ENCODE measurements around the gene HECW1. TPM values are rescaled to one million over a fixed set of nuclear protein-coding genes. Genes with fewer than 3 reads are reported as not detected.
"Not testable (repeated sequence)": the region's sequence is repeated elsewhere in the genome, so short reads cannot be mapped to it uniquely, and the experiment has no call there.

HECW1 gene
- polyA plus RNA-seq, 1 donor (not counting 4 experiments of a cell fraction or from before 2014, with no cell fraction given): not detected

DNA sequence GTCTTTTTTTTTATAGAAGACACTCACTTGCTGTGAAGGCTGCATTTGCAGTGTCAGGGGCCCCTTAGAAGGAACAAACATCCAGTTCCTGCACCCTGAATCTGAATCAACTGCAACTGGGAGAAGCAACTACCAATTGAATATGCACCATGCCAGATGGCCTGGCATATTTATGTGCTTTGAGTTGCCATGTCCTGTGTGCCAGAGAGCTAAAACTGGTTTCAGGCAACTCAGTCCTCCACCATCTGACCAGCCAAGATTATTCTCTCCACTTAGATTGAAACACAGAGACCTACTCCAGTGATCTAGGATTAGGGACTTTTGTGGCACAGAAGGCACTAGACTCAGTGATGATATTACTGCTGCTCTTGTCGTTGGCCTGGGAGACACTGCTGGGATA lies 225.4 kb downstream of the HECW1 start:
- TF ChIP-seq, protein P1, sequence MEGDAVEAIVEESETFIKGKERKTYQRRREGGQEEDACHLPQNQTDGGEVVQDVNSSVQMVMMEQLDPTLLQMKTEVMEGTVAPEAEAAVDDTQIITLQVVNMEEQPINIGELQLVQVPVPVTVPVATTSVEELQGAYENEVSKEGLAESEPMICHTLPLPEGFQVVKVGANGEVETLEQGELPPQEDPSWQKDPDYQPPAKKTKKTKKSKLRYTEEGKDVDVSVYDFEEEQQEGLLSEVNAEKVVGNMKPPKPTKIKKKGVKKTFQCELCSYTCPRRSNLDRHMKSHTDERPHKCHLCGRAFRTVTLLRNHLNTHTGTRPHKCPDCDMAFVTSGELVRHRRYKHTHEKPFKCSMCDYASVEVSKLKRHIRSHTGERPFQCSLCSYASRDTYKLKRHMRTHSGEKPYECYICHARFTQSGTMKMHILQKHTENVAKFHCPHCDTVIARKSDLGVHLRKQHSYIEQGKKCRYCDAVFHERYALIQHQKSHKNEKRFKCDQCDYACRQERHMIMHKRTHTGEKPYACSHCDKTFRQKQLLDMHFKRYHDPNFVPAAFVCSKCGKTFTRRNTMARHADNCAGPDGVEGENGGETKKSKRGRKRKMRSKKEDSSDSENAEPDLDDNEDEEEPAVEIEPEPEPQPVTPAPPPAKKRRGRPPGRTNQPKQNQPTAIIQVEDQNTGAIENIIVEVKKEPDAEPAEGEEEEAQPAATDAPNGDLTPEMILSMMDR (optimal IDR thresholded peaks at IDR 0.05 in 1 of 3, IDR thresholded peaks at IDR 0.05 in 1 of 3, conservative IDR thresholded peaks at IDR 0.05 in 1 of 3; ENCODE audit: extremely low read depth in 1 of 3, insufficient read depth in 2 of 3, low read length in 3 of 3): no peak
- no peak for TF ChIP-seq EZH2 (IDR thresholded peaks at IDR 0.05; ENCODE audit: low read length)
- H3K79me2 ChIP-seq (ENCODE audit: control insufficient read depth, insufficient read depth, low read length): no peaks in the 10 kb centered on the region
- H3K4me3 ChIP-seq (ENCODE audit: control insufficient read depth in 2 of 3, extremely low read depth in 1 of 3, insufficient read depth in 2 of 3, low read depth in 1 of 3, low read length in 3 of 3): no peak overlapping the region
- no peaks in the 10 kb centered on the region for H3K36me3 ChIP-seq (ENCODE audit: control insufficient read depth in 2 of 2, extremely low read depth in 1 of 2, insufficient read depth in 2 of 2, low read length in 2 of 2)
- H3K4me2 ChIP-seq (ENCODE audit: control insufficient read depth, extremely low read depth, insufficient read depth, low read depth, low read length): no peak overlapping the region
- FAIRE-seq (no peak), DNase-seq (ENCODE audit: low read depth, low spot score) (no peak)
- dilution Hi-C loops (cut with MboI; ENCODE audit: extremely low pct_ligation_motif_present, low sequenced_read_pairs): no loop called here
- H3K9me1 ChIP-seq (ENCODE audit: control insufficient read depth, extremely low read depth, insufficient read depth, low read length): no peaks in the 10 kb centered on the region
- peaks cover 12% of the 10 kb centered on the region for H3K27me3 ChIP-seq (ENCODE audit: control insufficient read depth, extremely low read depth, insufficient read depth, low read length)
- no peak overlapping the region for H3K27ac ChIP-seq (ENCODE audit: control insufficient read depth, insufficient read depth, low read length)
- no peak overlapping the region for H2AFZ ChIP-seq (ENCODE audit: control insufficient read depth, low read length)
- H3K4me1 ChIP-seq (ENCODE audit: control insufficient read depth, extremely low read depth, insufficient read depth, low read length): no peaks in the 10 kb centered on the region
- no peaks in the 10 kb centered on the region for H4K20me1 ChIP-seq (ENCODE audit: control insufficient read depth, extremely low read depth, insufficient read depth, low read length)
- no peak overlapping the region for H3K9ac ChIP-seq (ENCODE audit: control insufficient read depth, extremely low read depth, insufficient read depth, low read length)
- H3K9me3 ChIP-seq (ENCODE audit: control insufficient read depth, low read depth, low read length): no peaks in the 10 kb centered on the region

DNA sequence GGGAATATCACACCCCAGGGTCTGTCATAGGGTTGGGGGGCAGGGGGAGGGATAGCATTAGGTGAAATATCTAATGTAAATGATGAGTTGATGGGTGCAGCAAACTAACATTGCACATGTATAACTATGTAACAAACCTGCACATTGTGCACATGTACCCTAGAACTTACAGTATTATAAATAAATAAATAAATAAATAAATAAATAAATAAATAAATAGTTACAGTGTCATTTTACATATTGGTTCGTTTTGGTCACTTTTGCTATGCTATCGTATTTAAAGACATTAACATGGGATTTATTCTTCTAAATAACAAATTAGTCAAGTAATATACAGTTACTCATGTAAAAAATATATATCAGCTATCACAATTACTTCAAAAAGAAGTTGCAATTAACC lies 228.7 kb downstream of the HECW1 start:
- TF ChIP-seq EZH2 (IDR thresholded peaks at IDR 0.05; ENCODE audit: low read length): no peak
- TF ChIP-seq, protein P1 (optimal IDR thresholded peaks at IDR 0.05 in 1 of 3, IDR thresholded peaks at IDR 0.05 in 1 of 3, conservative IDR thresholded peaks at IDR 0.05 in 1 of 3; ENCODE audit: extremely low read depth in 1 of 3, insufficient read depth in 2 of 3, low read length in 3 of 3): no peak
- Histone ChIP-seq H2AFZ (ENCODE audit: control insufficient read depth, low read length) (no peak overlapping the region), H3K9me3 (ENCODE audit: control insufficient read depth, low read depth, low read length) (no peaks in the 10 kb centered on the region), H3K9me1 (ENCODE audit: control insufficient read depth, extremely low read depth, insufficient read depth, low read length) (no peaks in the 10 kb centered on the region), H3K4me2 (ENCODE audit: control insufficient read depth, extremely low read depth, insufficient read depth, low read depth, low read length) (no peak overlapping the region), H3K9ac (ENCODE audit: control insufficient read depth, extremely low read depth, insufficient read depth, low read length) (no peak overlapping the region), H3K27me3 (ENCODE audit: control insufficient read depth, extremely low read depth, insufficient read depth, low read length) (peaks cover 12% of the 10 kb centered on the region), H3K4me3 (ENCODE audit: control insufficient read depth in 2 of 3, extremely low read depth in 1 of 3, insufficient read depth in 2 of 3, low read depth in 1 of 3, low read length in 3 of 3) (no peak overlapping the region), H3K27ac (ENCODE audit: control insufficient read depth, insufficient read depth, low read length) (no peak overlapping the region), H3K4me1 (ENCODE audit: control insufficient read depth, extremely low read depth, insufficient read depth, low read length) (no peaks in the 10 kb centered on the region), H3K79me2 (ENCODE audit: control insufficient read depth, insufficient read depth, low read length) (no peaks in the 10 kb centered on the region), H3K36me3 (ENCODE audit: control insufficient read depth in 2 of 2, extremely low read depth in 1 of 2, insufficient read depth in 2 of 2, low read length in 2 of 2) (no peaks in the 10 kb centered on the region), H4K20me1 (ENCODE audit: control insufficient read depth, extremely low read depth, insufficient read depth, low read length) (no peaks in the 10 kb centered on the region)
- FAIRE-seq (no peak), DNase-seq (ENCODE audit: low read depth, low spot score) (no peak)
- dilution Hi-C loops (cut with MboI; ENCODE audit: extremely low pct_ligation_motif_present, low sequenced_read_pairs): no loop called here

DNA sequence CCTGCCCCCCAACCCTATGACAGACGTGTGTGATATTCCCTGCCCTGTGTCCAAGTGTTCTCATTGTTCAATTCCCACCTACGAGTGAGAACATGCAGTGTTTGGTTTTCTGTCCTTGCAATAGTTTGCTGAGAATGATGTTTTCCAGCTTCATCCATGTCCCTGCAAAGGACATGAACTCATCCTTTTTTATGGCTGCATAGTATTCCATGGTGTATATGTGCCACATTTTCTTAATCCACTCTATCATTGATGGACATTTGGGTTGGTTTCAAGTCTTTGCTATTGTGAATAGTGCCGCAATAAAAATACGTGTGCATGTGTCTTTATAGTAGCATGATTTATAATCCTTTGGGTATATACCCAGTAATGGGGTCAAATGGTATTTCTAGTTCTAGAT lies 231.0 kb downstream of the HECW1 start:
- H3K4me3 ChIP-seq (ENCODE audit: control insufficient read depth in 2 of 3, extremely low read depth in 1 of 3, insufficient read depth in 2 of 3, low read depth in 1 of 3, low read length in 3 of 3); H3K36me3 ChIP-seq (ENCODE audit: control insufficient read depth in 2 of 2, extremely low read depth in 1 of 2, insufficient read depth in 2 of 2, low read length in 2 of 2); H3K9me3 ChIP-seq (ENCODE audit: control insufficient read depth, low read depth, low read length); H3K27ac ChIP-seq (ENCODE audit: control insufficient read depth, insufficient read depth, low read length); FAIRE-seq; DNase-seq (ENCODE audit: low read depth, low spot score); H3K9me1 ChIP-seq (ENCODE audit: control insufficient read depth, extremely low read depth, insufficient read depth, low read length); H4K20me1 ChIP-seq (ENCODE audit: control insufficient read depth, extremely low read depth, insufficient read depth, low read length); H3K9ac ChIP-seq (ENCODE audit: control insufficient read depth, extremely low read depth, insufficient read depth, low read length); H3K4me1 ChIP-seq (ENCODE audit: control insufficient read depth, extremely low read depth, insufficient read depth, low read length); dilution Hi-C loops (cut with MboI; ENCODE audit: extremely low pct_ligation_motif_present, low sequenced_read_pairs); H3K79me2 ChIP-seq (ENCODE audit: control insufficient read depth, insufficient read depth, low read length); H2AFZ ChIP-seq (ENCODE audit: control insufficient read depth, low read length); H3K4me2 ChIP-seq (ENCODE audit: control insufficient read depth, extremely low read depth, insufficient read depth, low read depth, low read length): not testable (repeated sequence)
- H3K27me3 ChIP-seq (ENCODE audit: control insufficient read depth, extremely low read depth, insufficient read depth, low read length): peaks cover 12% of the 10 kb centered on the region

DNA sequence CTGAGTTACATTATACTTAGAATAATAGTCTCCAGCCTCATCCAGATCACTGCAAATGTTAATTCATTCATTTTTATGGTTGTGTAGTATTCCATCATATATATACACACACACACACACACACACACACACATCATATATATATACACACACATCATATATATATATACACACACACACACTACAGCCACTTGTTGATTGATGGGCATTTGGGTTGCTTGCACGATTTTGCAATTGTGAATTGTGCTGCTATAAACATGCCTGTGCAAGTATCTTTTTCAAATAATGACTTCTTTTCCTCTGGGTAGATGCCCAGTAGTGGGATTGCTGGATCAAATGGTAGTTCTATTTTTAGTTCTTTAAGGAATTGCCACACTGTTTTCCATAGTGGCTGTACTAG lies 233.2 kb downstream of the HECW1 start:
- not testable (repeated sequence) for H3K4me3 ChIP-seq (ENCODE audit: control insufficient read depth in 2 of 3, extremely low read depth in 1 of 3, insufficient read depth in 2 of 3, low read depth in 1 of 3, low read length in 3 of 3); H4K20me1 ChIP-seq (ENCODE audit: control insufficient read depth, extremely low read depth, insufficient read depth, low read length); FAIRE-seq

More for the DNA sequence above, 233.2 kb downstream of the HECW1 start:
- H3K79me2 ChIP-seq (ENCODE audit: control insufficient read depth, insufficient read depth, low read length); dilution Hi-C loops (cut with MboI; ENCODE audit: extremely low pct_ligation_motif_present, low sequenced_read_pairs); DNase-seq (ENCODE audit: low read depth, low spot score); H3K4me2 ChIP-seq (ENCODE audit: control insufficient read depth, extremely low read depth, insufficient read depth, low read depth, low read length); H2AFZ ChIP-seq (ENCODE audit: control insufficient read depth, low read length); H3K27me3 ChIP-seq (ENCODE audit: control insufficient read depth, extremely low read depth, insufficient read depth, low read length); H3K9me3 ChIP-seq (ENCODE audit: control insufficient read depth, low read depth, low read length); H3K36me3 ChIP-seq (ENCODE audit: control insufficient read depth in 2 of 2, extremely low read depth in 1 of 2, insufficient read depth in 2 of 2, low read length in 2 of 2); H3K9me1 ChIP-seq (ENCODE audit: control insufficient read depth, extremely low read depth, insufficient read depth, low read length); H3K27ac ChIP-seq (ENCODE audit: control insufficient read depth, insufficient read depth, low read length); H3K9ac ChIP-seq (ENCODE audit: control insufficient read depth, extremely low read depth, insufficient read depth, low read length); H3K4me1 ChIP-seq (ENCODE audit: control insufficient read depth, extremely low read depth, insufficient read depth, low read length): not testable (repeated sequence)

Measured in keratinocyte (primary cell).